Regular cardiac myocyte (primary cell): ENCODE results near the gene CACNA1A. TPM values are rescaled to one million over a fixed set of nuclear protein-coding genes. Genes with fewer than 3 reads are reported as not detected.

ENCODE experiments used
- total RNA-seq: library from RNA; depleted of rRNA; stranded (reverse); fragments of >200 nt; gene quantifications from 2 replicates; pipeline ENCODE4 v1.2.3, GENCODE V29; 2014

The CACNA1A gene
- 13.4 and 16.3 TPM in 2 replicates for total RNA-seq

GRCh38 chr19:13506471-13506820 lies at the start of gene CACNA1A:
TSS of gene CACNA1A (minus strand) at chr19:13506479. CDS start at chr19:13506224, 255 bp downstream.

